A549 (cell line): ENCODE measurements around the gene STX19. TPM values are rescaled to one million over a fixed set of nuclear protein-coding genes. Genes with fewer than 3 reads are reported as not detected.

ENCODE experiments used
- ATAC-seq, 2 experiments: fragments of 200-7000 bp in 1 of 2; fragments of >200 bp in 1 of 2; cut with Nextera tagmentation in 1 of 2; cut with Tn5 transposase in 1 of 2; 3 replicates each; pipeline versions ENCODE4 v1.8.0 to v1.9.1; 2018 to 2020; ENCODE audit warnings: mild to moderate bottlenecking in 1 of 2, moderate library complexity in 1 of 2
- CTCF ChIA-PET: fragments of 300-600 bp; sonication (Branson Sonifier 250); formaldehyde crosslinking; extraction: SDS; loops from one replicate; lab custom pipeline; 2021; ENCODE audit warnings: antibody characterized with exemption, inconsistent platforms; lab: Yijun Ruan, JAX
- POLR2A ChIA-PET: fragments of 350-600 bp; formaldehyde crosslinking; extraction: SDS; loops from one replicate; lab custom pipeline; 2021; ENCODE audit warnings: antibody characterized with exemption, inconsistent platforms; lab: Yijun Ruan, JAX
- DNase-seq, 2 experiments: peaks; one replicate each; pipeline versions ENCODE4 v3.0.0 to v3.0.0-alpha.2; 2011 to 2016; ENCODE audit warnings: low read depth in 1 of 2, low spot score in 1 of 2
- FAIRE-seq: peaks from 2 replicates; lab custom pipeline; 2011; peaks lifted over from hg19 to GRCh38; lab: Jason Lieb, UNC
- H3K27ac ChIP-seq, 2 experiments: fragments of >200 bp; sonication (Bioruptor Twin); formaldehyde crosslinking; 3 replicates each; pipeline ENCODE4 v1.5.1; 2016 to 2017
- H3K4me1 ChIP-seq: fragments of >200 bp; sonication (Bioruptor Twin); formaldehyde crosslinking; 3 replicates; pipeline ENCODE4 v1.6.1; 2016
- H3K4me2 ChIP-seq: fragments of >200 bp; sonication (Bioruptor Twin); formaldehyde crosslinking; 3 replicates; pipeline ENCODE4 v1.6.1; 2016
- H3K4me3 ChIP-seq: fragments of >200 bp; sonication (Bioruptor Twin); formaldehyde crosslinking; 3 replicates; pipeline ENCODE4 v1.5.1; 2016
- H3K9me3 ChIP-seq: fragments of >200 bp; sonication (Bioruptor Twin); formaldehyde crosslinking; 3 replicates; pipeline ENCODE4 v1.6.1; 2016
- CBX8 ChIP-seq: fragments of 200-600 bp; sonication (generic); IDR thresholded peaks from 2 replicates; pipeline ENCODE4 v1.6.1; 2016
- CEBPB ChIP-seq, 2 experiments: fragments of >200 bp in 1 of 2; sonication (Bioruptor Twin) in 1 of 2; formaldehyde crosslinking in 1 of 2; IDR thresholded peaks; 2 replicates each; pipeline ENCODE4 v1.6.1; 2012 to 2016
- EHMT2 ChIP-seq: fragments of 200-600 bp; sonication (generic); IDR thresholded peaks from 2 replicates; pipeline ENCODE4 v1.6.1; 2016; ENCODE audit warnings: antibody characterized with exemption, low read depth, mild to moderate bottlenecking, moderate library complexity
- EP300 ChIP-seq, 2 experiments: fragments of >200 bp; sonication (Bioruptor Twin); formaldehyde crosslinking; IDR thresholded peaks; 2 replicates in 1 of 2; 3 replicates in 1 of 2; pipeline ENCODE4 v1.6.1; 2016 to 2017
- FOSB ChIP-seq: fragments of 250-450 bp; sonication (Bioruptor Pico); IDR thresholded peaks from 2 replicates; pipeline ENCODE4 v1.5.0; 2020; ENCODE audit warnings: mild to moderate bottlenecking, moderate library complexity
- FOSL2 ChIP-seq, 2 experiments: fragments of 450-650 bp in 1 of 2; fragments of >200 bp in 1 of 2; sonication (Bioruptor Twin) in 1 of 2; formaldehyde crosslinking; IDR thresholded peaks; 2 replicates each; pipeline versions ENCODE4 v1.5.0 to v1.6.1; 2016 to 2020; ENCODE audit warnings: mild to moderate bottlenecking in 1 of 2, moderate library complexity in 1 of 2
- GATA3 ChIP-seq: IDR thresholded peaks from 2 replicates; pipeline ENCODE4 v1.6.1; 2012; ENCODE audit warnings: borderline replicate concordance
- HDAC2 ChIP-seq: fragments of 200-600 bp; sonication (generic); IDR thresholded peaks from 2 replicates; pipeline ENCODE4 v1.6.1; 2016
- HOXB13 ChIP-seq: fragments of 250-450 bp; sonication (Bioruptor Pico); IDR thresholded peaks from 2 replicates; pipeline ENCODE4 v1.5.0; 2020; ENCODE audit warnings: low read depth, mild to moderate bottlenecking, moderate library complexity
- HOXB5 ChIP-seq: fragments of 250-450 bp; sonication (Bioruptor Pico); IDR thresholded peaks from 2 replicates; pipeline ENCODE4 v1.5.0; 2020; ENCODE audit warnings: mild to moderate bottlenecking, moderate library complexity
- JUN ChIP-seq, 2 experiments: fragments of >200 bp; sonication (Bioruptor Twin); formaldehyde crosslinking; IDR thresholded peaks; 2 replicates in 1 of 2; 3 replicates in 1 of 2; pipeline ENCODE4 v1.6.1; 2016 to 2017
- KDM1A ChIP-seq: fragments of 200-600 bp; sonication (generic); IDR thresholded peaks from 2 replicates; pipeline ENCODE4 v1.6.1; 2016; ENCODE audit warnings: low read depth, mild to moderate bottlenecking
- KDM5A ChIP-seq: fragments of 200-600 bp; sonication (generic); IDR thresholded peaks from 2 replicates; pipeline ENCODE4 v1.6.1; 2016; ENCODE audit warnings: antibody characterized with exemption, mild to moderate bottlenecking
- MAFK ChIP-seq: fragments of 450-650 bp; IDR thresholded peaks from 2 replicates; pipeline ENCODE4 v1.6.1; 2014; ENCODE audit not compliant: partially characterized antibody
- MYC ChIP-seq: IDR thresholded peaks from 2 replicates; pipeline ENCODE4 v1.6.1; 2012; ENCODE audit warnings: mild to moderate bottlenecking, inconsistent platforms, low read length, improper control_type of control experiment, borderline replicate concordance
- NFE2L2 ChIP-seq: fragments of 150-350 bp; conservative IDR thresholded peaks from 2 replicates; pipeline ENCODE4 v1.6.1; 2014; ENCODE audit warnings: low read length
- NR3C1 ChIP-seq: fragments of >200 bp; sonication (Bioruptor Twin); formaldehyde crosslinking; IDR thresholded peaks from 3 replicates; pipeline ENCODE4 v1.6.1; 2017
- PHF8 ChIP-seq: fragments of 200-600 bp; sonication (generic); IDR thresholded peaks from 2 replicates; pipeline ENCODE4 v1.6.1; 2016; ENCODE audit warnings: low read depth, mild to moderate bottlenecking, antibody characterized with exemption, moderate library complexity, borderline replicate concordance
- RAD21 ChIP-seq, 2 experiments: fragments of >200 bp in 1 of 2; sonication (Bioruptor Twin) in 1 of 2; formaldehyde crosslinking in 1 of 2; IDR thresholded peaks in 1 of 2; conservative IDR thresholded peaks in 1 of 2; 2 replicates in 1 of 2; 3 replicates in 1 of 2; pipeline ENCODE4 v1.6.1; 2012 to 2018; ENCODE audit warnings: inconsistent platforms in 1 of 2
- RARB ChIP-seq: fragments of 250-450 bp; sonication (Bioruptor Pico); IDR thresholded peaks from 2 replicates; pipeline ENCODE4 v1.8.0; 2021; ENCODE audit warnings: mild to moderate bottlenecking, moderate library complexity
- RCOR1 ChIP-seq: fragments of 150-350 bp; IDR thresholded peaks from 2 replicates; pipeline ENCODE4 v1.6.1; 2014; ENCODE audit warnings: antibody characterized with exemption, low read length, low read depth
- SREBF2 ChIP-seq: fragments of 450-650 bp; IDR thresholded peaks from 2 replicates; pipeline ENCODE4 v1.6.1; 2014; ENCODE audit warnings: mild to moderate bottlenecking, moderate library complexity
- TFCP2L1 ChIP-seq: fragments of 250-450 bp; sonication (Bioruptor Pico); IDR thresholded peaks from 2 replicates; pipeline ENCODE4 v1.5.0; 2021; ENCODE audit warnings: mild to moderate bottlenecking
- TP53 ChIP-seq: fragments of 250-450 bp; sonication (Bioruptor Pico); IDR thresholded peaks from 2 replicates; pipeline ENCODE4 v1.5.0; 2021; ENCODE audit warnings: mild to moderate bottlenecking, moderate library complexity
- ZC3H11A ChIP-seq: fragments of 450-650 bp; IDR thresholded peaks from 2 replicates; pipeline ENCODE4 v1.6.1; 2014; ENCODE audit warnings: antibody characterized with exemption, mild to moderate bottlenecking
- ZSCAN20 ChIP-seq: fragments of 250-450 bp; sonication (Bioruptor Pico); IDR thresholded peaks from 2 replicates; pipeline ENCODE4 v1.8.0; 2022; ENCODE audit warnings: mild to moderate bottlenecking, moderate library complexity
- WGBS: methylation state at CpG from one replicate; pipeline ENCODE4 v1.1.6; 2017; ENCODE audit errors: missing lambda C conversion rate; 5-methylcytosine and 5-hydroxymethylcytosine counted together
- polyA plus RNA-seq, 4 experiments: library from polyadenylated mRNA; depleted of rRNA in 3 of 4; stranded (reverse); fragments of >200 nt; fragmentation: RNase III in 1 of 4; extraction: RNeasy Plus Mini Kit Qiagen cat#74134 plus additional on column Dnase treatment in 1 of 4; gene quantifications; 2 replicates in 3 of 4; 3 replicates in 1 of 4; pipeline ENCODE4 v1.2.3, GENCODE V29; 2011 to 2017
- TF ChIP-seq, protein P1 (sequence below): IDR thresholded peaks from 2 replicates; pipeline ENCODE4 v1.6.1; 2012; ENCODE audit warnings: low read depth, borderline replicate concordance
- TF ChIP-seq, protein P2 (sequence below): fragments of >200 bp; sonication (Bioruptor Twin); formaldehyde crosslinking; IDR thresholded peaks from 3 replicates; pipeline ENCODE4 v1.5.1; 2016
- TF ChIP-seq, protein P3 (sequence below): fragments of 250-450 bp; sonication (Bioruptor Pico); IDR thresholded peaks from 2 replicates; pipeline ENCODE4 v1.5.0; 2021; ENCODE audit warnings: mild to moderate bottlenecking, moderate library complexity, borderline replicate concordance
- TF ChIP-seq, protein P4 (sequence below): fragments of 250-450 bp; sonication (Bioruptor Pico); IDR thresholded peaks from 2 replicates; pipeline ENCODE4 v1.5.0; 2020; ENCODE audit warnings: low read depth, mild to moderate bottlenecking, moderate library complexity

Gene STX19
- polyA plus RNA-seq, 2 of the 4 experiments (the other 2 are of a cell fraction): 0.17 TPM; not detected in 1

DNA sequence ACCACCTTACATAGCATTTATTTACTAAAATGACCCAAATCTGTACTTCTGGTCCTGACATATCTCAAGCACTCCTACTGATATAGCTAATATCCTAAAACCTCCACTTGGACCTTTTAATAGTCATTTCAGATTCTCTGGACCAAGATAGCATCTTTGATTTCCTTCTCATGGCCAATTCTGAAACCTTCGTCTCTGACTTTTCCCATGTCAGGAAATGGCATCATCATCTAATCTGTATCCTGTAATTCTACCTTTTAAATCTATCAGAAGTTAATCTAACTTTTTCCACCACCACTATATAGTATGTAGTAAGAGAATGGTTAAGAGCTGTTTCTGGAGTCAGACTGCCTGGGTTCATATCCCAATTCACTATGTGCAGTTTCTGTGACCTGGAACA, 16.2 kb downstream of the STX19 start:
- ChIA-PET CTCF (interaction anchor here (0.8 kb wide), 1 partner anchor 25 kb away, joined by 3 read pairs; no protein-coding TSS in a partner anchor), POLR2A (no interaction called here)
- Histone ChIP-seq H3K4me2 (no peak overlapping the region), H3K4me1 (no peaks in the 10 kb centered on the region), H3K4me3 (no peak overlapping the region), H3K9me3 (no peaks in the 10 kb centered on the region), H3K27ac (no peak overlapping the region)
- ATAC-seq (no peak), DNase-seq (no peak), FAIRE-seq (no peak)
- 89% methylated on average over 1 of the region's 1 CpG for WGBS
- TF ChIP-seq EHMT2: no peak
- TF ChIP-seq, protein P1, sequence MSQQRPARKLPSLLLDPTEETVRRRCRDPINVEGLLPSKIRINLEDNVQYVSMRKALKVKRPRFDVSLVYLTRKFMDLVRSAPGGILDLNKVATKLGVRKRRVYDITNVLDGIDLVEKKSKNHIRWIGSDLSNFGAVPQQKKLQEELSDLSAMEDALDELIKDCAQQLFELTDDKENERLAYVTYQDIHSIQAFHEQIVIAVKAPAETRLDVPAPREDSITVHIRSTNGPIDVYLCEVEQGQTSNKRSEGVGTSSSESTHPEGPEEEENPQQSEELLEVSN: no peak
- TF ChIP-seq PHF8: no peak
- no peak for TF ChIP-seq GATA3
- TF ChIP-seq, protein P2, sequence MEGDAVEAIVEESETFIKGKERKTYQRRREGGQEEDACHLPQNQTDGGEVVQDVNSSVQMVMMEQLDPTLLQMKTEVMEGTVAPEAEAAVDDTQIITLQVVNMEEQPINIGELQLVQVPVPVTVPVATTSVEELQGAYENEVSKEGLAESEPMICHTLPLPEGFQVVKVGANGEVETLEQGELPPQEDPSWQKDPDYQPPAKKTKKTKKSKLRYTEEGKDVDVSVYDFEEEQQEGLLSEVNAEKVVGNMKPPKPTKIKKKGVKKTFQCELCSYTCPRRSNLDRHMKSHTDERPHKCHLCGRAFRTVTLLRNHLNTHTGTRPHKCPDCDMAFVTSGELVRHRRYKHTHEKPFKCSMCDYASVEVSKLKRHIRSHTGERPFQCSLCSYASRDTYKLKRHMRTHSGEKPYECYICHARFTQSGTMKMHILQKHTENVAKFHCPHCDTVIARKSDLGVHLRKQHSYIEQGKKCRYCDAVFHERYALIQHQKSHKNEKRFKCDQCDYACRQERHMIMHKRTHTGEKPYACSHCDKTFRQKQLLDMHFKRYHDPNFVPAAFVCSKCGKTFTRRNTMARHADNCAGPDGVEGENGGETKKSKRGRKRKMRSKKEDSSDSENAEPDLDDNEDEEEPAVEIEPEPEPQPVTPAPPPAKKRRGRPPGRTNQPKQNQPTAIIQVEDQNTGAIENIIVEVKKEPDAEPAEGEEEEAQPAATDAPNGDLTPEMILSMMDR: no peak
- no peak for TF ChIP-seq RARB (CRISPR knock-in tag)
- TF ChIP-seq KDM5A: no peak
- TF ChIP-seq HDAC2: no peak
- TF ChIP-seq SREBF2: no peak
- TF ChIP-seq RCOR1: no peak
- no peak for TF ChIP-seq TP53 (CRISPR knock-in tag)
- TF ChIP-seq KDM1A: no peak
- TF ChIP-seq NFE2L2: no peak
- TF ChIP-seq TFCP2L1 (CRISPR knock-in tag): no peak
- no peak for TF ChIP-seq EP300 (IDR thresholded peaks at IDR 0.05)
- TF ChIP-seq HOXB5 (CRISPR knock-in tag): no peak
- no peak for TF ChIP-seq MYC
- TF ChIP-seq FOSB (CRISPR knock-in tag): no peak
- TF ChIP-seq RAD21 (conservative IDR thresholded peaks at IDR 0.05 in 1 of 2, IDR thresholded peaks at IDR 0.05 in 1 of 2): no peak
- no peak for TF ChIP-seq ZSCAN20 (CRISPR knock-in tag)
- TF ChIP-seq, all 56 proteins: peak for 0

DNA sequence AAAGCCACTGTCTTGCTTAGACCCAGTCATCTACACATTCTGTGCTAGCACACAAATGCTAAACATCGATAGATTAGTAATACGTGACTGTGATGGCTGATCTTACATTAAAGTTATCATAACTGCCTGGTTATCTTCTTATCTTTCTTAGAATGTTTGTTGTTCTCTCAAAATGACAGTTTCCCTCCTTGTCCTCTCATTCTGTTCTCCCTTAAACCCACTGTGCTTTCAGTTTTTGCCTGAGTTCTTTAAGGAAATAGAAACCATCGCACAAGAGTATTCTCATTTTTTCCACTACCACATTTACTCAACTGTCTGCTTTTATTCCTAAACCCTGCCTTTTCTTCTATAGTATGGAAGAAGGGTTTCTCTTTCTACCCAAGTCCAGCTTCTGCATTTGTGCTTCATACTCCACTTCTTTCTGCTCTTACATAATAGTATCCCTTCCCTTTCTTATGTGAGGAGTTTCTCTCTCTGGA, 17.1 kb downstream of the STX19 start:
- no peak overlapping the region for H3K27ac ChIP-seq
- no peak overlapping the region for H3K4me3 ChIP-seq
- ChIA-PET CTCF (no interaction called here), POLR2A (no interaction called here)
- FAIRE-seq: no peak
- no peak overlapping the region for H3K4me2 ChIP-seq
- TF ChIP-seq NFE2L2 (no peak), HOXB13 (no peak), FOSL2 (IDR thresholded peaks at IDR 0.05) (no peak), FOSL2 (CRISPR knock-in tag; IDR thresholded peaks at IDR 0.05) (no peak), RCOR1 (no peak), JUN (IDR thresholded peaks at IDR 0.05) (no peak), KDM1A (no peak), NR3C1 (no peak), CBX8 (no peak), MAFK (no peak), ZC3H11A (no peak), HOXB5 (CRISPR knock-in tag) (no peak), CEBPB (IDR thresholded peaks at IDR 0.05) (no peak), KDM5A (no peak), SREBF2 (no peak)
- TF ChIP-seq, protein P3, sequence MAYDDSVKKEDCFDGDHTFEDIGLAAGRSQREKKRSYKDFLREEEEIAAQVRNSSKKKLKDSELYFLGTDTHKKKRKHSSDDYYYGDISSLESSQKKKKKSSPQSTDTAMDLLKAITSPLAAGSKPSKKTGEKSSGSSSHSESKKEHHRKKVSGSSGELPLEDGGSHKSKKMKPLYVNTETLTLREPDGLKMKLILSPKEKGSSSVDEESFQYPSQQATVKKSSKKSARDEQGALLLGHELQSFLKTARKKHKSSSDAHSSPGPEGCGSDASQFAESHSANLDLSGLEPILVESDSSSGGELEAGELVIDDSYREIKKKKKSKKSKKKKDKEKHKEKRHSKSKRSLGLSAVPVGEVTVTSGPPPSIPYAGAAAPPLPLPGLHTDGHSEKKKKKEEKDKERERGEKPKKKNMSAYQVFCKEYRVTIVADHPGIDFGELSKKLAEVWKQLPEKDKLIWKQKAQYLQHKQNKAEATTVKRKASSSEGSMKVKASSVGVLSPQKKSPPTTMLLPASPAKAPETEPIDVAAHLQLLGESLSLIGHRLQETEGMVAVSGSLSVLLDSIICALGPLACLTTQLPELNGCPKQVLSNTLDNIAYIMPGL (CRISPR knock-in tag): no peak
- TF ChIP-seq, protein P4, sequence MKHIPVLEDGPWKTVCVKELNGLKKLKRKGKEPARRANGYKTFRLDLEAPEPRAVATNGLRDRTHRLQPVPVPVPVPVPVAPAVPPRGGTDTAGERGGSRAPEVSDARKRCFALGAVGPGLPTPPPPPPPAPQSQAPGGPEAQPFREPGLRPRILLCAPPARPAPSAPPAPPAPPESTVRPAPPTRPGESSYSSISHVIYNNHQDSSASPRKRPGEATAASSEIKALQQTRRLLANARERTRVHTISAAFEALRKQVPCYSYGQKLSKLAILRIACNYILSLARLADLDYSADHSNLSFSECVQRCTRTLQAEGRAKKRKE (CRISPR knock-in tag): no peak
- 95% methylated on average over 3 of the region's 3 CpGs for WGBS
- no peak for ATAC-seq
- H3K4me1 ChIP-seq: no peaks in the 10 kb centered on the region
- no peak for DNase-seq
- H3K9me3 ChIP-seq: no peaks in the 10 kb centered on the region
